GM10847 (cell line): Measurements from ENCODE around the gene CARS2.

Experiments
- POLR2A ChIP-seq: IDR thresholded peaks from 2 replicates; pipeline ENCODE4 v1.6.1; 2011; ENCODE audit not compliant: insufficient read length; ENCODE audit errors: extremely low read depth

The CARS2 gene

DNA sequence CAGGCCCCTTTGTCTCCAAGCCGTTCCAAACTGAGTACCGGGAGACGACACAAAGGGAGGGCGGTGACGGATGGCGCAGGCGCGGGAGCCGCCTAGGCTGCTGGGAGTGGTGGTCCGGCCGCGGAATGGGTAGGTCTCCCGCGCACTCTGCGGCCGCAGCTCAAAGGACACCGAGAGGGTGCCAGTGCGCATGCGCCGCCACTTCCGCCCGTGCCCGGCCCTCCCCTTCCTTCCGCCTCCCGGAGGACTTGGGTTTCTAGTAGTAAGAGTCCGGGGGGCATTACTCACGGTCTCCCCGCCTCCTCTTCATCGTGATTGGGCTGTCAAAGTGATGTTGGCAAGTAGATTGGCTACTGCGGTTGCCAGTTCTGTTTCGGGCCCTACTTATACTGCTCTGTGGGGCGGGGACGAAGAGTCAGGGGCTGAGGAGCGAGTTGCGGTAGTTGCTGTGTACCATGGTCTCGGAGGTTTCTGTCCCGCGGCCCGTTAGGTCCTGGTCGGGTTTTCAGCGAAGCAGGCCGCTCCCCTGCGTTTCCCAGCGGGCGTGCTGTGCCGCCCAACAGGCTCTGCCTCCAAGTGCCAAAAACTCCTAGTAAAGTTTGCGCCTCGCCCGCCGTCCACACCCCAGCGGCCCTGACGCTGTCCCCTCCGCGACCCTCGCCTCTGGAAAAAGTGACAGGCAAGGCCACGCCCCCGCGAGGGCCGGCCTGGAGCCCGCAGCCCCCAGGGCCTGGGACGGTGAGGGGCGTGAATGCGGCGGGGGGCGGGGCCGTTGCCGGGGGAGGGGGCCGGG lies 7.1 kb upstream of the CARS2 start:
- TF ChIP-seq POLR2A, result peak; percentile 99

DNA sequence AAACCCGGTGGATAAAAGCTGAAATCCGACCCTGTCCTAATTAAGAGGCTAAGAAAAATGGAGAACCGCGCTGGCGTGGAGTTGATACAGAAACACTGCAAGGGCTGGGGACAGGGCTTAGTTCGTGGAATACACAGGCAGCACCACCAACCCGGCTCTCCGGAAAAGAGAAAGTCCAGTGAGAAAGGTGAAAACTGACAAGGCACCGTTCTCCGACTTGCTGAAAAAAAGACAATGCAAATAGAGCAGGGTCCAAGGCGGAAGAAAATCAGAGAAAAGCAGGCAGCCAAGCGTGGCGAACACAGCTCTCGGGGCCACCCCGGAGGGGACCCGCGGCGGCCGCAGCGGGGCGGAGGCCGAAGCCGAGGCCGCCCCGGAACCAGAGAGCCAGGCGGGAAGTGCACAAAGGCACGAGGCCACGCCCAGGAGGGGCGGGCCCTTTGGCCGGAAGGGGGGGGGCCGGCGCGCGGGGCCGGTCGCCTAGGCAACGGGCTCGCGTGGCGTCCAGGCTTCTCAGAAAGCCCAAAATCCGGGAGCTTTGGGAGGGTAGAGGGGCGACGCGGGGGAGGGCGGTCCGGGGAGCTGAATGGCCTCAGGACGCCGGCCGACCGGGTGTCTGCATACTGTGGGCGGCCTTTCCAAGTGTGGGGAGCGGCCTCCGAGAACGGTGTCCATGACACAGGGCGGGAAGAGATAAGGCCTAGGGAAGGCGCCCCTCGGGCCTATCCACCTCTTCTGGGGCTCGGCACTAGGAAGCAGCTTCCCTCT lies 6.3 kb upstream of the CARS2 start:
- peak; percentile 73 for TF ChIP-seq POLR2A

DNA sequence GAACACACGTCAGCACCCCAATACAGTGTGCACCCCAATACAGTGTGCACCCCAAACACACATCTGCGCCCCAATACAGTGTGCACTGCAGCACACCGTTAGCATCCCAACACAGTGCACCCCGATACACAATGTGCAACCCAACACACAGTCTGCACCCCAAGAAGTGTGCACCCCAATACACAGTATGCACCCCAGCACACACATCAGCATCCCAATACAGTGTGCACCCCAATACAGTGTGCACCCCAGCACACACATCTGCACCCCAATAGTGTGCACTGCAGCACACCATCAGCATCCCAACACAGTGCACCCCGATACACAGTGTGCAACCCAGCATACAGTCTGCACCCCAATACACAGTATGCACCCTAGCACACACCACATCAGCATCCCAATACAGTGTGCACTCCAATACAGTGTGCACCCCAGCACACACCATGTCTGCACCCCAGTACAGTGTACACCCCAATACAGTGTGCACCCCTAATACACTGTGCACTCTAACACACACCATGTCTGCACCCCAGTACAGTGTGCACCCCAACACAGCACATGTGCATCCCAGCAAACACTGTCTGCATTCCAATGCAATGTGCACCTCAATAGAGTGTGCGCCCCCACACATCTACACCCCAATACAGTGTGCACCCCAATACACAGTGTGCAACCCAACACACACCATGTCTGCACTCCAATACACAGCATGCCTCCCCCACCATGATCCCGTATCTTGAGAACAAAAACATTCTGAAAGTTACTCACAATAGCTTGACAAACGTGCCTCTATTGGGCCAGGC lies 855 bp upstream of the CARS2 start:
- TF ChIP-seq POLR2A, result no peak

DNA sequence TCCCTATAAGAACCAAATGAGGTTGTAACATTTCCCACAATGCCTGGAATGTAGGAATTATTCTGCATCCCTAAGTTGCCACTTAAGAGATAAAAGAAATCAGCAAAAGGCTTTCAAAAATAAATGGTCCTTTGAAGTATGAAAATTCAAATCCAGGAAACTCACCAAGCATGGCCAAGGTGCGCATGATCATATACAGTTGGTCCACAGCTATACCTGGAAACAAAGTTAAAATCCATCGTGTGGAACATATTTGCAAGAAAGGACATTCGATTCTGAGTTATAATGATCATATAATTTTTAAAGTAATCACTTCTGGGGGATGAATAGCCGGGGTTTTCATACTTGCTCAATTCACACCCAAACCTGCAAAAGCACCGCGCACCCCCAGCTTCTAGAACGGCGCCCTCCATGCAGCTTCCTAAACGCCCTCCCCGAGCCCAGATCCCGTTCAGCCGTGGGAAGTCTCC lies 525 bp downstream of the CARS2 start:
- TF ChIP-seq POLR2A, result no peak

DNA sequence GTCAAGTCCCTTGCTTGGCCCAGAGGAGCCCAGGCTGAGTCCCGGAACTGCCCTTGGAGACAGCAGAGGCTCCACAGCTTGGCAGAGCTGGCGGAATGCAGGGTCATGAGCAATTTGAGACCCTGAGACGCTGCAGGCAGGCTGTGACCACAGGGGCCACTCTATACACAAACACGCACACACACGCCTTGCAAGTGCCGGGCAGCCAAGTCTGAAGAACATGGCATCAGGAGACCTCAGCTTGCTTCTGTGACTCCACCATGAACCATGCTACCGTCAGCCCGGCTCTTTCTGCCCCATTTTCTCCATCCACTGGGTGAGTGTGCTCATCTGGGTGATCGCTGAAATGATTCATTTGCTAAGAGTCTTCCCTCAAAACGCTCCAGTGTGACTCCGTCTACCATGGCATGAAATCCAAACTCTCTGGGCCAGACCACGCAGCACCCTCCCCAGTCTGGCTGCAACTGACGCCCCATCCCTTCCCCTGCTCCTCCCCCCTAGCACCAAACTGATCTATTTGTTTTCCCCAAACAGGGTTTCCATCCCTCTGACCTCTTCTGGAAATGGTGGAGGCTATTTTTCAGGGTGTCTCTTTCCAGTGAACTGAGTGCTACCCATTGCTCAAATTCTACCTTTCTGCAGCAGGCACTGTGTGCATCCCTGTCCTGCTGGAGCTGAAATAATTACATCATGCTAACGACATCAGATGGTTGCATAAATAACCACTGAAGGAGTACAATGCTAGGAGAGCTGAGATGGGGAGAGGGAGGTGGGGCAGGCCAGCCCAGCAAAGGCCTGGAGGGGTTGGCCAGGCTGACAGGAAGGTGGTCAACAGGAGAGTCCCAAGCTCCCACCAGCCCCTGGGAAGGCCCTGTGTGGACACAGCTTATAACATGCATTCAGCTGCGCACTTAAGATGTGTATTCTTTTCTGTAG lies 3.1 kb downstream of the CARS2 start:
- TF ChIP-seq POLR2A, result no peak

DNA sequence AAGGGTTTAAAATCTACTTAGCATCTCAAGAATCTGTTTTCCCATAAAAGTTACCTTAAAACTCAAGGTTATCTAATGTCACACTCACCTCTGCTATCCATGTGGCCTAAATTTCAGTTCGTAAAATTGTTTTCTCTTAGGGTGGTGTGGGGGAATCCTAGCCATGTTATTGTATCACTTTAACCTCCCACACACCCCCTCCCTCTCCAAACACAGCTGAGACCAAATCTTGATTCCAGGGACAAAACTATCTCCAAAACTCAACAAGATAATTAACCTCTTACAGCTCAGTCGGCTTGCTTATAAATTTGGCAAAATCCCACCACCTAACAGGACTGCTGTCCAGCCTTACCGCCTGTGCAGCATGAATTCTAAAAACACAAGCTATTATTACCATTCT lies 3.8 kb downstream of the CARS2 start:
- TF ChIP-seq POLR2A, result no peak

DNA sequence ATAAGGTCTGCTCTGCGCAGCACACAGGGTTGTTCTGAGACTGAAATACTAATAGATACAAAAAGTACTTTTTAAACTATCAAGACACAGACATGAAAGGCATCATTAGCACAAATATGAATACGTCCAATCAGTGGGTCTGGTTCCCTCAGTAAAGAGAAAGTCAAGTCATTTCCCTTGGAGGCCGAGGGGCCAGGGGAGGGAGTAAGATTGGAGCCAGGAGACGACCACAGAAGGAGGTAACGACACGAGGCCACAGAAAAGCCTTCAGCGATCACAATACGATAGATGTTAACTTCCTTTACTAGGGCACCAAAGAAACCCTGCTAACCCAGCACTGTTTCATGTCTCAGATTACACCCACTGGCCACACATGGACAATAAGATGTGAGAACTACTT lies 5.3 kb downstream of the CARS2 start:
- no peak for TF ChIP-seq POLR2A

DNA sequence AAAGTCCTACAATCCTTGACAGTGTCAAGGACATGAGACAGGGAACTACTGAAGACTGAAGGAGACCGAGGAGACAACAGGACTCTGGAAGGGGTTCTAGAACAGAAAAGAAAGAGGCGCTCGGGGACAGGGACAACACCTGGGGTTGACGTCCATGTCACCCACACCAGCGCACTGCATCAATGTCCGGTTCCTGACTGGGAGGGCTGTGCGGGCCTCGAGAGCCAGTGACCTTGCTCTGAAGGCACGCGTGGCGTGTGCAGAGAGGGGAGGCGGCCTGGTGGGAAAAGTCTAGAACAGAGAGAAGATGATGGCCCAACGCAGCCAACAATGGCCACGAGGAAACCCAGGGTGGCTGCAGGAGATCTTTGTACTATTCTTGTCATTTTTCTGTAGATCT lies 5.7 kb downstream of the CARS2 start:
- TF ChIP-seq POLR2A, result no peak

DNA sequence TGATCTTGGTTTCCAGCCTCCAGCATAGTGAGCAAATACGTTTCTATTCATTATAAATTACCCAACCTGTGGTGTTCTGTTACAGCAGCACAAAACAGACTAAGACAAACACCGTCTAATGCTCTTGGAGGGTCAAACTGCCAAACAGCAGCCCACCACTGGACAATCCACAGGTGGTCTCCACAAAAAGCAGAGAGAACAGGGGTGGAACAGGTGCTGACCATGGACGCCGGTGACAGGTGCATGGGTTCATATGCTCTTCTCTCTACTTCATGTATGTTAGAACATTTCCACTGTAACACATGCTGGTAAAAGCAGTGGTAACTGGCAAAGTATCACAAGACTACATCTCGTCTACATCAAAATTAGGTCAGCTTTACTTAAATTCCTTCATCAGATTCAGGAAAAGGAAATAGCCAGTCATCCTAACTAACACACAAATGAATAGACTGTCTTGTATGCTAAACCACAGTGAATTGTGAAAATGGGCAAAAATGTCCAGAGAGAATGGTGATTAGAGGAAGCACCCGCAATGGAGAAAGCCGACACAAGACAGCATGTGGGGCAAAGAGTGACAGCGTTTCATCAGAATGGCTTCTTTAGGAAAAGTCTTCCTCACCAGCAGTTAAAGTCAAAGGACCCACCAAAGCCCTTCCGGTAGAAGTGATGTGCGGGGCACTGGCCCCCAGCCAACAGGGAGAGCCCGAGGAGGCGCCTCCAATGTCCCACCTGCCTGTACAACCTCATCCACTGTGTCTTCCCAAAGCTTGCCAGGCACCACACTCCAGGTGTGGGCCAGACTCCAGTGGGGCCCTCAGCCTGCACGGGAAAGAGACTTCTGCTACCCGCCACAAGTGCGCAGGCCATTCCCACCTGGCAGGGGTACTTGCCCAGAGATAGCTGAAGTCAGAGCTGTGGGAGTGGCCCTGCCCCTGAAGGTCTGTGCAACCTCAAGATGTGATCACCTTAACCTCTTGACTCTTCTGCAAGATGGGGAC lies 6.5 kb downstream of the CARS2 start:
- no peak for TF ChIP-seq POLR2A

DNA sequence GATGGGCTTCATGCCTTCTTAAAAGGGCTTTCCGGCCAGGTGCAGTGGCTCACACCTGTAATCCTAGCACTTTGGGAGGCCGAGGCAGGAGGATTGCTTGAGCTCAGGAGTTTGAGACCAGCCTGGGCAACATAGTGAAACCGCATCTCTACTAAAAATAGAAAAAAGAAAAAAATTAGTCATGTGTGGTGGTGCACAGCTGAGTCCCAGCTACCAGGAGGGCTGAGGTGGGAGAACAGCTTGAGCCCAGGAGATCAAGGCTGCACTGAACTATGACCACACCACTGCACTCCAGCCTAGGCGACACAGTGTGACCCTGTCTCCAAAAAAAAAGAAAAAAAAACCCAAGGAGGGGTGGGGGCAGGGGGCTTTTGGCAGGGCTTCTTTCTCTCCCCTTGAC lies 7.2 kb downstream of the CARS2 start:
- no peak for TF ChIP-seq POLR2A

DNA sequence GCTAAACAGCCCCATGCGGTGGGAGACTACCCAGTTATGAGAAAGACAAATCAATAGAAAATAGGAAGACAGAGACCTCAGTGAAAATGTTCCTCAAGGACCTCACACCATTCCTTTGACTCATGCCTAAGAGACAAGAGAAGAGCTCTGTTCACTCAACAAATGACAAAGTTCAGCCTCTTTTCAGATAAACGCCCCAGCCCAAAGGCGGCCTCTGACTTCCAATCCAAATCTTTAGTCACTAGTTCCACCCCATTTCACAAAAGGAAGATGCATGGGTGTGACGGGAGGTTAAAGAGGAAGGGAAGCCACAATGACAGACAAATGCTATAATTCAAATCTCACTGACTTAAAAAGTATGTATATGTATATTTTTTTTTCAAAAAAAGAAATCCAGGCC lies 8.1 kb downstream of the CARS2 start:
- no peak for TF ChIP-seq POLR2A

DNA sequence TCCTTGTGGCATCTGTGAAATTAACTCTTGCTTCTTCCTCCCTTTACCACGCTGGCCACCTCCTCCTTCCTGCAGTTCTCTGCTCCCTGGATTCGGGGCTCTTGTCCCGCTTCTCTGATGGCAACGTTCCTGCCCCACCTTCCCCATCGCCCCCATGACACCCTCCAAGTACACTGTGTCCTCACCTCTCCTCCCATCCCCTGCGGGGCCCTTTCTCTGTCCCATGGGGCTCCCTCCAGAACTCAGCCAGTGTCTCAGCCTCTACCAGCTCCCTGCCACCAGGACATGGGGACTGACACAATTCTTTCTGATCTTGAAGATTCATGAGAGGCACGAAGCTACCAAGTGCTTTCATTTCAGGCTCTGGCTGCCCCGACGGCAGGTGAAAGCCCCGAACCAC lies 9.1 kb downstream of the CARS2 start:
- TF ChIP-seq POLR2A, result no peak

DNA sequence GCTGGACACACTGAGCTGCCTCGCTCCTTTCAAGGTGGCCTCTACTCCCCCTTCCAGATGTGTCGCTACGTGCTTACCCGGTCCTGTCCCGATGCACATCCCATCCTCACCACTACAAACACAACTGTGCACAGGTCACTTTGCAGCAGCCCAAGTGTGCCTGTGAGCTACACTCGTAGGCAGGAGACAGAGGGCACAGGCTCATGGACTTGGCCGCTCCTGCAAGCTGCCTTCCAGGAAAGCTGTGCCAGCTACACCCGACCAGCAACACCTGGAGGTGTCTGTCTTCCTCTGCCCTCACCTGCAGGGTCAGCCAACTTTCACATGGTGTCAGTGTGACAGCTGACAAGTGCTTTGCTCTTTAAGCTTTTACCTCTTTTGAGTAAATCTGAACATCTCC lies 15.4 kb downstream of the CARS2 start:
- no peak for TF ChIP-seq POLR2A
